Measurements from ENCODE around the gene VPS4A. TPM values are rescaled to one million over a fixed set of nuclear protein-coding genes. Genes with fewer than 3 reads are reported as not detected.

The VPS4A gene
- total and polyA plus RNA-seq, 11 donors: 24.8 to 47.0 (median 29.6) TPM

DNA sequence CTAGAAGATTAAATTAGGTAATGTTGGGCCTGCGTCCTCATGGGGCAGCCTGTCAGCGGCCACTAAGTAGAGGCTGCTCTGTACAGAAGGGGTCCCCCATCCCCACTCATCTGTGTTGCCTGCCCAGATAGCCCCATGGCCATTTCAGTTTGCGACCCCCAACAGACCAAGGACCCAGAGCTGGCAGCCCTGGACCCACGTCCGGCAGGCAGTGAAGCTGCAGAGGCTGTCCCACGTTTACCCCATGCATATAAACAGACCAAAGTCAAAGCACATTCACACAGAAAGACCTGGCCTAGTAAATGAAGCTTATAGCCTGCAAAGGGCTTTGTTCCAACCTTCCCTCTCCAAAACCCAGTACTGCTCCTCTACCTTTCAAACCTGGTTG is 14.6 kb downstream of the VPS4A start:
- no peak for ATAC-seq
- peaks cover 3 to 53% (median 28%) of the 10 kb centered on the region in 12 donors for H3K4me1 ChIP-seq
- no peak for DNase-seq
- intact Hi-C loops (cut with DNase I): no loop called here
- WGBS, 4 donors: 85 to 90% (median 87%) methylated on average over 6 of the region's 6 CpGs
- peaks cover 5 to 80% (median 70%) of the 10 kb centered on the region in 9 donors for H3K36me3 ChIP-seq
- H3K9me3 ChIP-seq: no peaks in the 10 kb centered on the region
- H3K4me3 ChIP-seq: no peak overlapping the region
- TF ChIP-seq CTCF (IDR thresholded peaks at IDR 0.05): no peak
- TF ChIP-seq POLR2A (IDR thresholded peaks at IDR 0.05): no peak
- no peaks in the 10 kb centered on the region for H3K27me3 ChIP-seq
- H3K27ac ChIP-seq: no peak overlapping the region

- peaks cover 3 to 58% (median 34%) of the 10 kb centered on the region in 12 donors for H3K4me1 ChIP-seq
- no peak for ATAC-seq
- no peak for DNase-seq
- no peak overlapping the region for H3K4me3 ChIP-seq
- peaks cover 5 to 74% (median 64%) of the 10 kb centered on the region in 9 donors for H3K36me3 ChIP-seq
- H3K9me3 ChIP-seq: no peaks in the 10 kb centered on the region
- 49 to 56% (median 53%) methylated on average over 7 of the region's 7 CpGs for WGBS, 4 donors
- intact Hi-C loops (cut with DNase I): no loop called here
- no peaks in the 10 kb centered on the region for H3K27me3 ChIP-seq
- TF ChIP-seq CTCF (IDR thresholded peaks at IDR 0.05) (no peak), POLR2A (IDR thresholded peaks at IDR 0.05) (no peak)
- H3K27ac ChIP-seq: no peak overlapping the region
These were observed 15.2 kb downstream of the VPS4A start for GRCh38 chr16:69326172-69326873.

GRCh38 chr16:69327585-69328310 is 16.6 kb downstream of the VPS4A start:
- DNase-seq: no peak
- 90 to 96% (median 95%) methylated on average over 14 of the region's 14 CpGs for whole genome bisulfite sequencing, 4 donors
- intact Hi-C loops (cut with DNase I): no loop called here
- peaks cover 3 to 58% (median 36%) of the 10 kb centered on the region in 12 donors for H3K4me1 ChIP-seq
- H3K9me3 ChIP-seq: no peaks in the 10 kb centered on the region
- no peak overlapping the region for H3K4me3 ChIP-seq
- TF ChIP-seq CTCF (IDR thresholded peaks at IDR 0.05) (no peak), POLR2A (IDR thresholded peaks at IDR 0.05) (no peak)
- H3K36me3 ChIP-seq: peaks cover 0 to 72% (median 63%) of the 10 kb centered on the region in 9 donors
- no peak overlapping the region for H3K27ac ChIP-seq
- no peaks in the 10 kb centered on the region for H3K27me3 ChIP-seq
- ATAC-seq: no peak

DNA sequence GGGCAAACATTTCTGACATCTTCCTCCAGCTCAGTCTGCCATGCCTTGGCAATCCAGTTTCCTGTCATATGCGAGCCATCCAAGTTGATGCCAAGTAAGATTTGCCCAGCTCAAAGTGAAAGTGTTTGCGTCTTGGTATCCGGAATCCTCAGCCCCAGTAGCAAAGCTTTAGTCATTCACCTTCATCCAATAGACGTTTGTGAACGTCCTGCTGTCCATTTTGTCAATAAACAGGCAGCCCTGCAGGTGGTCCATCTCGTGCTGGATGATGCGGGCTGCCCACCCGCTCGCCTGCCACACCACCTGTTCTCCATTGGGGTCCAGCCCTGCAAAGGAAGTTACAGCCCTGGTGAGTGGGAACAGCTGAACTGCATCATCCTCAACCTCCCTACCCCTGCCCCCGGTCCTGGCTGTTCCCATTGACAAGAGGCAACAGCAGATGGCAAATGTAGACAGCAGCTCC is 17.7 kb downstream of the VPS4A start:
- H3K27me3 ChIP-seq: no peaks in the 10 kb centered on the region
- peaks cover 3 to 57% (median 36%) of the 10 kb centered on the region in 12 donors for H3K4me1 ChIP-seq
- H3K27ac ChIP-seq: no peak overlapping the region
- H3K4me3 ChIP-seq: peak overlapping the region in 6 of 12 donors; percentile 22 to 98 (median 91)
- peaks cover 0 to 72% (median 63%) of the 10 kb centered on the region in 9 donors for H3K36me3 ChIP-seq
- 70 to 84% (median 74%) methylated on average over 10 of the region's 10 CpGs for WGBS, 4 donors
- H3K9me3 ChIP-seq: no peaks in the 10 kb centered on the region
- no peak for ATAC-seq
- intact Hi-C loops (cut with DNase I): no loop called here
- peak in 1 of 5 donors; percentile 13 for DNase-seq
- TF ChIP-seq POLR2A (IDR thresholded peaks at IDR 0.05): no peak
- no peak for TF ChIP-seq CTCF (IDR thresholded peaks at IDR 0.05)

Measured in heart left ventricle (tissue), 16 donors.